Heart right ventricle (tissue), 16 donors: ENCODE measurements around the gene ARF4. TPM values are rescaled to one million over a fixed set of nuclear protein-coding genes. Genes with fewer than 3 reads are reported as not detected.
A peak's percentile ranks its signal among the peaks of the same experiment; 100 is the strongest.

Experiments
- ATAC-seq, 8 donors: fragments of 200-7000 bp; cut with Tn5 transposase; one replicate each; pipeline ENCODE4 v1.9.1; 2020; ENCODE audit warnings: mild to moderate bottlenecking in 8 of 8, moderate library complexity in 8 of 8, moderate number of reproducible peaks in 1 of 8
- DNase-seq, 2 donors: peaks; one replicate each; pipeline ENCODE4 v3.0.0-alpha.2; 2020
- H3K27ac ChIP-seq, 10 donors: fragments of 200-600 bp; sonication (generic) in 2 of 10; one replicate each; pipeline versions ENCODE4 v1.5.0 to v1.8.0; 2020 to 2022; ENCODE audit warnings: mild to moderate bottlenecking in 3 of 10
- H3K27me3 ChIP-seq, 7 donors: fragments of 200-600 bp; one replicate each; pipeline ENCODE4 v1.8.0; 2021 to 2022; ENCODE audit warnings: mild to moderate bottlenecking in 2 of 7
- H3K36me3 ChIP-seq, 9 donors: fragments of 200-600 bp; sonication (generic) in 1 of 9; one replicate each; pipeline versions ENCODE4 v1.5.0 to v1.8.0; 2020 to 2022; ENCODE audit warnings: mild to moderate bottlenecking in 2 of 9
- H3K4me1 ChIP-seq, 9 donors: fragments of 200-600 bp; sonication (generic) in 1 of 9; one replicate each; pipeline versions ENCODE4 v1.5.0 to v1.8.0; 2020 to 2022; ENCODE audit warnings: mild to moderate bottlenecking in 4 of 9
- H3K4me3 ChIP-seq, 10 donors: fragments of 200-600 bp; sonication (generic) in 2 of 10; one replicate each; pipeline versions ENCODE4 v1.5.0 to v1.8.0; 2020 to 2022; ENCODE audit warnings: mild to moderate bottlenecking in 7 of 10, moderate library complexity in 2 of 10
- H3K9me3 ChIP-seq, 11 donors: fragments of 200-600 bp in 10 of 11; sonication (generic) in 2 of 11; one replicate each; pipeline versions ENCODE4 v1.5.0 to v1.8.0; 2013 to 2022; ENCODE audit warnings: mild to moderate bottlenecking in 2 of 11, control low read depth in 1 of 11, moderate library complexity in 1 of 11
- CTCF ChIP-seq, 9 donors: fragments of 200-600 bp; sonication (generic) in 2 of 9; IDR thresholded peaks; one replicate each; pipeline versions ENCODE4 v1.5.0 to v1.8.0; 2021 to 2022; ENCODE audit warnings: antibody characterized with exemption in 9 of 9, mild to moderate bottlenecking in 5 of 9, moderate library complexity in 1 of 9
- WGBS, 2 donors: extraction: QIAGEN DNeasy Blood & Tissue Kit; methylation state at CpG; one replicate each; pipeline ENCODE4 v1.1.7; 2013; ENCODE audit warnings: inconsistent platforms in 1 of 2; 5-methylcytosine and 5-hydroxymethylcytosine counted together
- intact Hi-C, 10 donors: fragments of 100-400 bp; cut with DNase I; formaldehyde crosslinking; loops; one replicate each; pipeline versions ENCODE4 v1.11.1 to v1.14.2; 2022
- polyA plus RNA-seq, 2 donors: library from polyadenylated mRNA; stranded (reverse); fragments of 200-250 nt; gene quantifications; one replicate each; pipeline ENCODE4 v1.2.3, GENCODE V29; 2013
- total RNA-seq, 10 donors: library from RNA; stranded (reverse); fragmentation: NEBNext Ultra II Directional in 3 of 10; extraction: Animal tissue kit (Norgen Biotek cat#: 25700) in 3 of 10; gene quantifications; one replicate each; pipeline versions ENCODE4 v1.2.1 to v1.2.4, GENCODE V29; 2021 to 2023
- donor health status: Arrhythmogenic right ventricular cardiomyopathy.
- donor health status: ischemic (EF 13 %, LVEDD 7.1; RV severe dilation, severe dysfunction).
- donor health status: healthy with polysubstance abuse.
- donor health status: DM: no; HTN: yes; CAD: no.
- donor health status: DM: no; HTN: no; CAD: no.
- donor health status: ischemic (EF 25% LVEDD 6.9; RV normal size, moderate dysfunction).
- donor health status: ischemic (EF 25% LVEDD 5.7; RV mildly dilated, moderate dysfunction).
- donor health status: healthy.
- donor health status: DM: yes; HTN: yes; CAD: no.
- donor health status: Ischemic cardiomyopathy.
- donor health status: ischemic (EF 35%, LVEDD 5.7; RV mildly dilated, moderate dysfunction).
- donor health status: nonischemic (EF 11% LVEDD 7.7; RV severe dilation, severe dysfunction).
- donor health status: DM: yes; HTN: yes; CAD: no.
- donor health status: PGD.
- donor health status: ischemic (EF 29% LVEDD 5.4; RV normal size, mild dysfunction).
- donor health status: nonischemic (EF 23%, LVEDD 6.1; RV moderate dilation, normal function).

ARF4 gene
- total and polyA plus RNA-seq, 12 donors = 25.7 to 130 (median 73.7) TPM

- DNase-seq (peak in 1 of 2 donors; percentile 36), ATAC-seq (peak in 7 of 8 donors; percentile 74 to 95 (median 87))
- Histone ChIP-seq H3K4me1 (peaks cover 0 to 23% (median 12%) of the 10 kb centered on the region in 9 donors), H3K4me3 (no peak overlapping the region), H3K36me3 (no peaks in the 10 kb centered on the region), H3K27me3 (peaks cover 0 to 8% (median 0%) of the 10 kb centered on the region in 7 donors), H3K9me3 (no peaks in the 10 kb centered on the region), H3K27ac (peak overlapping the region in 7 of 10 donors; percentile 20 to 71 (median 58))
- no peak for TF ChIP-seq CTCF (IDR thresholded peaks at IDR 0.05)
- intact Hi-C loops = no loop called here
- 42 to 44% methylated on average over 7 of the region's 7 CpGs for WGBS, 2 donors
These were observed 51.4 kb downstream of the ARF4 start for GRCh38 chr3:57545636-57546268.

- 11 to 12% methylated on average over 20 of the region's 20 CpGs for WGBS, 2 donors
- intact Hi-C loops = no loop called here
- ATAC-seq = peak in 1 of 8 donors; percentile 36
These were observed 52.7 kb downstream of the ARF4 start, which contains the start of gene DNAH12 for GRCh38 chr3:57544181-57545125. Gene DNAH12 (minus strand): TSS chr3:57544344. CDS start chr3:57542870, 1,474 bp downstream.

GRCh38 chr3:57538465-57538864, 58.7 kb downstream of the ARF4 start:
- Histone ChIP-seq H3K4me3 (no peak overlapping the region), H3K4me1 (no peaks in the 10 kb centered on the region), H3K27ac (no peak overlapping the region), H3K27me3 (no peaks in the 10 kb centered on the region), H3K36me3 (no peaks in the 10 kb centered on the region), H3K9me3 (no peaks in the 10 kb centered on the region)
- TF ChIP-seq CTCF (IDR thresholded peaks at IDR 0.05) = no peak
- intact Hi-C loops = no loop called here
- DNase-seq (no peak), ATAC-seq (no peak)
- WGBS, 2 donors = 94 to 97% methylated on average over 3 of the region's 3 CpGs

More at GRCh38 chr3:57544181-57545125, 52.7 kb downstream of the ARF4 start, which contains the start of gene DNAH12:
- no peak for DNase-seq
- no peaks in the 10 kb centered on the region for H3K9me3 ChIP-seq
- H3K4me3 ChIP-seq = peak within 1 kb of the TSS in 7 of 10 donors; percentile 3 to 45 (median 35)
- TF ChIP-seq CTCF (IDR thresholded peaks at IDR 0.05) = no peak
- H3K27ac ChIP-seq = peak within 1 kb of the TSS in 2 of 10 donors; percentile 44 to 71
- peaks cover 0 to 23% (median 12%) of the 10 kb centered on the region in 9 donors for H3K4me1 ChIP-seq
- H3K27me3 ChIP-seq = peaks cover 0 to 8% (median 0%) of the 10 kb centered on the region in 7 donors
- H3K36me3 ChIP-seq = no peaks in the 10 kb centered on the region

GRCh38 chr3:57530071-57530608, 67.0 kb downstream of the ARF4 start:
- DNase-seq (no peak), ATAC-seq (no peak)
- H3K4me1 ChIP-seq = no peaks in the 10 kb centered on the region
- H3K36me3 ChIP-seq = no peaks in the 10 kb centered on the region
- no peaks in the 10 kb centered on the region for H3K9me3 ChIP-seq
- H3K27ac ChIP-seq = no peak overlapping the region
- no peak overlapping the region for H3K4me3 ChIP-seq
- peaks cover 0 to 3% (median 0%) of the 10 kb centered on the region in 7 donors for H3K27me3 ChIP-seq
- intact Hi-C loops = no loop called here
- TF ChIP-seq CTCF (IDR thresholded peaks at IDR 0.05) = no peak
